ENCODE results near the gene BTF3. TPM values are rescaled to one million over a fixed set of nuclear protein-coding genes. Genes with fewer than 3 reads are reported as not detected.
A peak's percentile ranks its signal among the peaks of the same experiment; 100 is the strongest.

BTF3 gene
- total RNA-seq: 100 to 1,000 TPM; 393 to 484 TPM
- 1,000 to 10,000 TPM in 1 of 2 donors, 100 to 1,000 TPM in 1; 653 to 1,015 TPM for polyA plus RNA-seq
- long read RNA-seq, donor 1, transcript BTF3-201 (6 exons, 897 nt): major isoform, 296 of 408 reads
- long read RNA-seq, donor 1, transcript BTF3-202 (6 exons, 1,237 nt): minor isoform, 94 of 408 reads
- long read RNA-seq, donor 1, partial matches to known transcripts: 8 of 408 reads
- long read RNA-seq, donor 1, other reads (novel, unspliced or antisense): 6 of 408 reads
- long read RNA-seq, donor 2, transcript BTF3-201 (6 exons, 897 nt): major isoform, 151 of 179 reads
- long read RNA-seq, donor 2, transcript BTF3-202 (6 exons, 1,237 nt): minor isoform, 23 of 179 reads
- long read RNA-seq, donor 2, partial matches to known transcripts: 3 of 179 reads
- long read RNA-seq, donor 2, other reads (novel, unspliced or antisense): 2 of 179 reads

DNA sequence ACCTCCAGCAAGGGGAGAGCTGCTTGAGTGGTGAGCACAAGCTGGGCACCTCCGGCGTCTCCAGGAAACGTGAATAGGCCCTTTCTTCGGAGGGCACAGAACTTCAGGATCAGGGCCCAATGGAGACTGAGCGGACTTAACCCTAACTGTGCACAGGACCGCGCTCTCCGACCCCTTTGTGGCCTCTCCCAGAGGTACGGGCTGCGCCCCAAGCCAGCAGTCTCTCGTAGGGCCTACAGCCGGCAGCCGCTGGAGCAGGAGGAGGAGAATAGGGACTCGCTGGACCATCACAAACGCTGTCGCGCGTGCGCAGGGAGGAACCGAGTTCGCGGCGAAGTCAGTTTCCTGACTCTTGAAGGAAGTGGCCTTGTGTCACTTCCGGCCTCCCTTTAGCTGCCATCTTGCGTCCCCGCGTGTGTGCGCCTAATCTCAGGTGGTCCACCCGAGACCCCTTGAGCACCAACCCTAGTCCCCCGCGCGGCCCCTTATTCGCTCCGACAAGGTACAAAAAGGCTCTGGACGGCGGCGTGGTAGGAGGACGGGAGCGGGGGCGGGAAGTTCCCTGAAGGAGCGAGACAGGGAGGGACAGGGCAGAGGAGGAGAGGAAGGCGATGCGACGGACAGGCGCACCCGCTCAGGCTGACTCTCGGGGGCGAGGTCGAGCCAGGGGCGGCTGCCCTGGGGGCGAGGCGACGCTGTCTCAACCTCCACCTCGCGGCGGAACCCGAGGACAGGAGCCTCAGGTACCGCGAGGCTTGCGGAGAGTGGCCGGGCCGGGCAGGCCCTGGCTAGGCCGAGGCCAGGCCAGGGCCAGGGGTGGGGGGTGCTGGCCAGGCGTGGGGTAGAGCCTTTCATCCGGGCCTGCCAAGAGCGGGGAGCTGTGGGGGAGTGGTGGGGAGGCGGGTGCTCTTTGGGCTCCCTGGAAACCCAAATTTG, at the start of gene BTF3:
Gene BTF3 (plus strand): TSS at position 386 of the 936 bp plus-strand sequence. CDS start 226 bp downstream, at position 612.
- 0 to 1% methylated on average over 62 to 67 of the region's 67 CpGs for WGBS, 2 donors
- DNase-seq (peak; percentile 98 to 99), ATAC-seq (ENCODE audit: low FRiP score) (peak; percentile 99)
- Histone ChIP-seq H3K9me3 (ENCODE audit: control insufficient read depth, low read length) (no peaks in the 10 kb centered on the region), H3K27ac (ENCODE audit: low read depth in 1 of 2, low read length in 2 of 2) (peak within 1 kb of the TSS; percentile 65 to 77), H3K27me3 (ENCODE audit: control insufficient read depth in 1 of 2, insufficient read depth in 2 of 2, low read length in 1 of 2) (no peaks in the 10 kb centered on the region), H3K36me3 (ENCODE audit: control insufficient read depth in 1 of 2, insufficient read depth in 2 of 2, low read length in 1 of 2) (peaks cover 2 to 4% of the 10 kb centered on the region in 2 donors), H3K4me3 (ENCODE audit: low read length in 2 of 2) (peak within 1 kb of the TSS; percentile 57 to 94), H3K4me1 (ENCODE audit: control insufficient read depth in 1 of 2, insufficient read depth in 2 of 2, low read length in 2 of 2) (peaks cover 0 to 2% of the 10 kb centered on the region in 2 donors)
- intact Hi-C loops (cut with DNase I): no loop called here

DNA sequence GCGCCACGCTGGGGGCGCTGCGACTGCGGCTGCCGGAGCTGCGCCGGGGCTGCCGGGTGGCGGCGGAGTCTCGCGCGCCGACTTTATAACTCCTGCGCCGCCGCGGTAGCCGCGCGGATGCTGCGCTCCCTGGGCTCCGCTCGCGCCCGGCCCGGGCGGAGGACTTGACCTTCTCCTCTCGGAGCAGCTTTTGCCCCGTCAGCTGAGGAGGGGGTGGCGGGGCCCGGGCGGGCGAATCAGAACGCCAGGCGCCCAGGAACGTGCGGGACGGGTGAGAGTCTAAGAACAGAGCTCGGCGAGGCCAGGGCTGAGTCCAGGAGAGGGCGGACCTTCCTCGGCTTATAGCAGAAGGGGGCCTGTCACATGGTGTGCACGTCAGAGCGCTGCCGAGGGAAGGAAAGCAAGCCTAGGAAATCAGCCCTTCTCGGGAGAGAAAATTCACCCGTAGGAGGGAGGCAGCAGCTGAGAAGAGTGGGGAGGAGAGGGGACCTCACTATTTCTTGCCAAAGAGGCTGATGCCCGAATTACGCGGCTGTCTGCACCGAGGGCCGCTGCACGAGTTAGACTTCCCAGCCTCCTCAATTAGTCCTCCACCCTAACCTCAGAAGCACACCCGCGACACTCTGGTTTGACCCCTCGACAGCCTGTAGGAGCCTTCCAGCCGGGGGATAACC, 49.6 kb upstream of the BTF3 start, which contains the start of gene FOXD1:
Gene FOXD1 (minus strand): TSS at position 315 of the 674 bp plus-strand sequence. CDS start 415 bp downstream, outside the sequence.
- intact Hi-C loops (cut with DNase I): no loop called here
- peak; percentile 94 to 95 for DNase-seq
- Histone ChIP-seq H3K27me3 (ENCODE audit: control insufficient read depth in 1 of 2, insufficient read depth in 2 of 2, low read length in 1 of 2) (no peaks in the 10 kb centered on the region), H3K27ac (ENCODE audit: low read depth in 1 of 2, low read length in 2 of 2) (peak within 1 kb of the TSS in 1 of 2 donors; percentile 20), H3K4me3 (ENCODE audit: low read length in 2 of 2) (peak within 1 kb of the TSS; percentile 42 to 85), H3K4me1 (ENCODE audit: control insufficient read depth in 1 of 2, insufficient read depth in 2 of 2, low read length in 2 of 2) (no peaks in the 10 kb centered on the region), H3K9me3 (ENCODE audit: control insufficient read depth, low read length) (no peaks in the 10 kb centered on the region), H3K36me3 (ENCODE audit: control insufficient read depth in 1 of 2, insufficient read depth in 2 of 2, low read length in 1 of 2) (no peaks in the 10 kb centered on the region)
- 1% methylated on average over 45 to 59 of the region's 59 CpGs for WGBS, 2 donors
- peak; percentile 93 for ATAC-seq (ENCODE audit: low FRiP score)

DNA sequence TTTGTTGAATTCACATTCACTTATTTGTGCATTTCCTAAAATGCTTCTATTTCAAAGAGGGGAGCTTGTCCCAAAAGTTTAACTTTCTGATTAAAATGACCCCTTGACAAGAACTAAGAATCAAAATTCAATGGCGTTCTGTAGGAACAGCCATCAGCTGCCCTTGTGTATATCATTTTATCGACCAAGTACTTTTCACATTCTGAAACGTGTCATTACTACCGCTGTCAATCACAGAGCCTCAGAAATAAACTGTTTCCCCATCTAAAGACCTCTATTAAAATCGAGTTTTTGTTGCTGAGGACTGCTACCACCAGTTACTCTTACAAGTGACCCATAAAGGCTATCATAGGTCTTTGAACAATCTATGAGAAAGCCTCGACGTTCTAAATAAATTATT, 48.1 kb upstream of the BTF3 start:
- intact Hi-C loops (cut with DNase I): loop anchor here (2.0 to 5.0 kb wide), 5 partner anchors 233 to 493 kb away; partner anchors contain the start of gene FCHO2 (in 1 of the 2)
- 47 to 53% methylated on average over 7 of the region's 7 CpGs for WGBS, 2 donors
- ATAC-seq (ENCODE audit: low FRiP score): no peak

DNA sequence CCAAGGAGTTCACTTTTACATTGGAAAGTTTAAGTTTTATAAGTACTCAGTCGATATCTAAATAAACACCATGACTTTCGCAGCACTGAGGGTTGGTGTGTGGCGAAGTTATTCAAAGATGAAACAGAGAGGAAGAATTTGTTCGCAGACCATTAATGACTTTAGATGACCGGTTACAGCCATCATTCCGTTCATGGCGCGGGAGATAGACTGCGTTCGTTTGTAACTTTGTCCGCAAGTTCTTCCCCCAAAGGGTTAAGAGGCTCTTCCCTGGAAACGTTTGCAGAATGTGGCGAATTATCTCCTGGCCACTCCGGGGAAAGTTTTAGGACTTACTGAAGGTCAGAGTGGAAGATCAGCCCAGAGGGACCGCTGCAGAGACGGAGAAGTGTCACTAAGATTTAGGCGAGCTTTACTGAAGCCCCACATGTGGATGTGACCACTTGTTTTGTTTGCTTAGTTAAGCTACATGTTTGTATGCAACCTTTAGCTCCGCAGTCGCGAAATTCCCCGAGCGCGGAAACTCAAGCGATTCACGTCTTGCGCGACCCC, 47.5 kb upstream of the BTF3 start:
- DNase-seq: no peak

More for the DNA sequence above, 48.1 kb upstream of the BTF3 start:
- Histone ChIP-seq H3K27ac (ENCODE audit: low read depth in 1 of 2, low read length in 2 of 2) (no peak overlapping the region), H3K36me3 (ENCODE audit: control insufficient read depth in 1 of 2, insufficient read depth in 2 of 2, low read length in 1 of 2) (no peaks in the 10 kb centered on the region), H3K4me3 (ENCODE audit: low read length in 2 of 2) (no peak overlapping the region), H3K27me3 (ENCODE audit: control insufficient read depth in 1 of 2, insufficient read depth in 2 of 2, low read length in 1 of 2) (no peaks in the 10 kb centered on the region), H3K4me1 (ENCODE audit: control insufficient read depth in 1 of 2, insufficient read depth in 2 of 2, low read length in 2 of 2) (no peaks in the 10 kb centered on the region), H3K9me3 (ENCODE audit: control insufficient read depth, low read length) (no peaks in the 10 kb centered on the region)
- DNase-seq: no peak

DNA sequence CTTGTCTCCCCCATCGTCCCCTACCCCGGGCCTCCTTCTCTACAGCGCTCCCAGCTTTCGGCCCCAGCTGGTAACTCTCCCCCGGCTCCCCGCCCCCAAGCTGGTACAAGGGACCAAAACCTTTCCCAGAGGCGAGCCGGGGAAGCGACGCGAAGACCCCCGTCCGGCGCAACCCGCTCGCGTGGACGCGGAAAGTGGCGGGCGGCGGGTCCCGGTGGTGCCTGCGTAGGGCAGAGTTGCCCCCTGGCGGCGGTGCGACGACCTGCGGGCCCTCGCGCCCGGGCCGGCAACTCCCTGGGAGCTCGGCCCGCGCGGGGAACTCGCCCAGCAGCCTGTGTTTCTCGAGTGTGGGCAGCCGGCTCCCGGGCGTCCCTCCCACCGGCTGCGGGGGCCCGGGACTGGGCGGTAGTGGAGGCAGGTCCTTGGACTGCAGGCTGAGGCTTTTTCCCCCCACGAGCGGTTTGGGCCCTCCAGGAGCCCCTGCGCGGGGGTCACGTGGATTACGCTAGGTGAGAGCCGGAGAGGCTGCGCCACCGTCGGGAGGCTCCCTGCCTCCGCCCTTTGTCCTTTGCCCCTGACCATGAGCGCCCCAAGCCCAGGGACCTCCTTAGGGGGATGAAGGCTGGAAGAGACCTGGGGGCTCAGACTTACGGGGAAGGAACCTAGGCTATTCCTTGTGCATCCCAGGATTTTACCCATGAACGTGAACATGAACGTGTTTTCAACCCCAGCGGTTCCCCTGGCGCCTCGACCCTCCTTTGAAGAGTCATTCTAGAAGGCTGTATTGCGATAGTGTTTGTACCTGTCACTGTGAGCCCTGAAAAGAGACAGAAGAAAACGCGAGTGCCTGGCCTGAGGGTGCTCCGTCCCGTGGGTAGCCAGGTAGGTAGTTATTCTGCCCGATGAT, 46.8 kb upstream of the BTF3 start:
- H3K36me3 ChIP-seq (ENCODE audit: control insufficient read depth in 1 of 2, insufficient read depth in 2 of 2, low read length in 1 of 2): no peaks in the 10 kb centered on the region
- no peak overlapping the region for H3K27ac ChIP-seq (ENCODE audit: low read depth in 1 of 2, low read length in 2 of 2)
- ATAC-seq (ENCODE audit: low FRiP score) (peak; percentile 82), DNase-seq (peak; percentile 85 to 92)
- H3K27me3 ChIP-seq (ENCODE audit: control insufficient read depth in 1 of 2, insufficient read depth in 2 of 2, low read length in 1 of 2): no peaks in the 10 kb centered on the region
- no peaks in the 10 kb centered on the region for H3K9me3 ChIP-seq (ENCODE audit: control insufficient read depth, low read length)
- intact Hi-C loops (cut with DNase I): loop anchor here (2.0 to 5.0 kb wide), 5 partner anchors 234 to 494 kb away; partner anchors contain the start of gene FCHO2 (in 1 of the 2)
- WGBS, 2 donors: 8 to 9% methylated on average over 70 of the region's 70 CpGs
- no peaks in the 10 kb centered on the region for H3K4me1 ChIP-seq (ENCODE audit: control insufficient read depth in 1 of 2, insufficient read depth in 2 of 2, low read length in 2 of 2)
- H3K4me3 ChIP-seq (ENCODE audit: low read length in 2 of 2): no peak overlapping the region

More for the DNA sequence above, 47.5 kb upstream of the BTF3 start:
- ATAC-seq (ENCODE audit: low FRiP score): no peak
- H3K27me3 ChIP-seq (ENCODE audit: control insufficient read depth in 1 of 2, insufficient read depth in 2 of 2, low read length in 1 of 2): no peaks in the 10 kb centered on the region
- intact Hi-C loops (cut with DNase I): loop anchor here (2.0 to 5.0 kb wide), 5 partner anchors 233 to 493 kb away; partner anchors contain the start of gene FCHO2 (in 1 of the 2)
- H3K4me3 ChIP-seq (ENCODE audit: low read length in 2 of 2): no peak overlapping the region
- WGBS, 2 donors: 13 to 14% methylated on average over 27 of the region's 27 CpGs
- no peaks in the 10 kb centered on the region for H3K4me1 ChIP-seq (ENCODE audit: control insufficient read depth in 1 of 2, insufficient read depth in 2 of 2, low read length in 2 of 2)
- no peaks in the 10 kb centered on the region for H3K9me3 ChIP-seq (ENCODE audit: control insufficient read depth, low read length)
- H3K36me3 ChIP-seq (ENCODE audit: control insufficient read depth in 1 of 2, insufficient read depth in 2 of 2, low read length in 1 of 2): no peaks in the 10 kb centered on the region
- no peak overlapping the region for H3K27ac ChIP-seq (ENCODE audit: low read depth in 1 of 2, low read length in 2 of 2)

DNA sequence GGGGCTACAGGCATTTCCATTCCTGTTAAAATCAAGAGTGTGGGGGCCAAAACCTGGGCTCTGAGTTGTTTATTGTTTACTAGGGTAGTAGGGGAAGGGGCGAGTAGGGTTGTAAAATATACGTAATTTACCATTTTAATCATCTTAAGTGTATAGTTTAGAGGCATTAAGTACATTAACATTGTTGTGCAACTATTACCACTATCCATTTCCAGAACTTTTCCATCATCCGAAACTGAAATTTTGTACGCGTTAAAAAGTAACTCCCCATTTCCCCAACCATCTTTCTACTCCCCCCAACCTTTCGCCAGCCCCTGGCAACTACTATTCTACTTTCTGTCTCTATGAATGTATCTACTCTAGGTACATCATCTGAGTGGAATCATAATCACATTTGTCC, 46.0 kb upstream of the BTF3 start:
- H3K4me1 ChIP-seq (ENCODE audit: control insufficient read depth in 1 of 2, insufficient read depth in 2 of 2, low read length in 2 of 2): no peaks in the 10 kb centered on the region
- WGBS, 2 donors: 75% methylated on average over 6 of the region's 6 CpGs
- H3K27me3 ChIP-seq (ENCODE audit: control insufficient read depth in 1 of 2, insufficient read depth in 2 of 2, low read length in 1 of 2): no peaks in the 10 kb centered on the region
- no peaks in the 10 kb centered on the region for H3K36me3 ChIP-seq (ENCODE audit: control insufficient read depth in 1 of 2, insufficient read depth in 2 of 2, low read length in 1 of 2)
- H3K9me3 ChIP-seq (ENCODE audit: control insufficient read depth, low read length): no peaks in the 10 kb centered on the region
- DNase-seq (no peak), ATAC-seq (ENCODE audit: low FRiP score) (no peak)
- intact Hi-C loops (cut with DNase I): loop anchor here (5.0 kb wide), 3 partner anchors 235 to 495 kb away; partner anchors contain the start of gene FCHO2 (in 1 of the 2)
- no peak overlapping the region for H3K27ac ChIP-seq (ENCODE audit: low read depth in 1 of 2, low read length in 2 of 2)
- no peak overlapping the region for H3K4me3 ChIP-seq (ENCODE audit: low read length in 2 of 2)

DNA sequence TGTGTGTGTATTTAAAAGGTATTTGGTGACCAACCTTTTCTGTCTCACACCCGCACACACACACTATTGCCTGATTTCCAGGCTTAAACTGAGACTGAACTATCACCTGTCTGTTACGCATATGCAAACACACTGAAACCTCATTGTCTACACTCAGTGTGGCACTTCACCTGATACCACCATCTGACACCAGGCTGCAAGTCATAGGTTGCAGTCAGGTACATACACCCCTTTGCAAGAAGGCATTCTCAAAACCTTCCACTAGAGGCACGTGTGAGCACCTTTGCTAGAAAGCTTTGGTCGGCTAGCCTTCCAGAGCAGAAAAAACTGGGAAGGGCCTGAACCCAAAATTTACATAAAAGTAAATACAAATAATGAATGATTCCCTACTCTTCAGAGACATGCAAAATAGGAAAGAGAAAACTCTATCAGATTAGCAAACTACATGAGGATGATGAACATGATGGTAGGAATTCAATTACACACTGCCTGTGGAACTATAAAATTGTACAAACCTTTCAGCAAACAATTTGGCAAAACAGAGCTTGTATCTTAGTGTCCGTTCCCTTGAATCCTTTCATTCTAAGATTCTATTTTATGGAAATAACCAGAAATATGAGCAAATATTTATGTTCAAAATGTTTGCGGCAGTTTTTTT, 43.7 kb upstream of the BTF3 start:
- no peaks in the 10 kb centered on the region for H3K27me3 ChIP-seq (ENCODE audit: control insufficient read depth in 1 of 2, insufficient read depth in 2 of 2, low read length in 1 of 2)
- WGBS, 2 donors: 49 to 52% methylated on average over 6 of the region's 6 CpGs
- no peak for DNase-seq

More for the DNA sequence above, 43.7 kb upstream of the BTF3 start:
- intact Hi-C loops (cut with DNase I): loop anchor here (5.0 kb wide), 3 partner anchors 237 to 497 kb away; partner anchors contain the start of gene FCHO2 (in 1 of the 2)
- no peak overlapping the region for H3K27ac ChIP-seq (ENCODE audit: low read depth in 1 of 2, low read length in 2 of 2)
- H3K9me3 ChIP-seq (ENCODE audit: control insufficient read depth, low read length): peaks cover 2% of the 10 kb centered on the region
- ATAC-seq (ENCODE audit: low FRiP score): no peak
- H3K4me1 ChIP-seq (ENCODE audit: control insufficient read depth in 1 of 2, insufficient read depth in 2 of 2, low read length in 2 of 2): no peaks in the 10 kb centered on the region
- no peaks in the 10 kb centered on the region for H3K36me3 ChIP-seq (ENCODE audit: control insufficient read depth in 1 of 2, insufficient read depth in 2 of 2, low read length in 1 of 2)
- no peak overlapping the region for H3K4me3 ChIP-seq (ENCODE audit: low read length in 2 of 2)
